GM21447 (cell line): ENCODE measurements around the gene CHST11.

ENCODE experiments used
- ATAC-seq: cut with Tn5 transposase; IDR thresholded peaks from one replicate; pipeline ENCODE4 v1.9.1; 2021; ENCODE audit not compliant: unreplicated experiment

CHST11 gene

DNA sequence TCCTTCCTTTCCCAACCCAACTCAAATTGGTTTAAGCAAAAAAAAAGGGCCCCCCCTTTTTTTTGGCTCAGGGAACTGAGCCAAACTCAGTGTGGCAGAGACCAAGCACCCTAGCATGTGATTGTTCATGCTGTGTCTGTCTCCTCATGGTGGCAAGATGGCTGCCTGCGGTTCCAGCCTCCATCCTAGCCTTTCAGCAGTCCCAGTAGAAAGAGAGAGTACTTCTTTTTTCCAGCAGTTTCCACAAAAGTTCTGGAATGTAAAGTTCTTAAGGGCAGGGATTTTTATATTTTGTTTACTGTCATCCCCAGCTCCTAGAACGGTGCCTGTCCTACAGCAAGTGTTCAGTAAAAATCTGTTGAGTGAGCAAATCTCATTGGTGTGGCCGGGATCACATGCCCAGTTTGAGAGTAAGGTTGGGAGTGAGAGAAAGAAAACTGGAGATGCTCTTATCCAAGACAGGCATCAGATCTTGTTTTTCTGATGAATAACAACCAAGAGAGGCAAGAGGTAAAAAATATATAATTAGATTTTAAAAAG lies 22.4 kb downstream of the CHST11 start:
- ATAC-seq, result no peak

- no peak for ATAC-seq
Measured at GRCh38 chr12:104480012-104480411, 23.3 kb downstream of the CHST11 start.

GRCh38 chr12:104480826-104481440 lies 24.2 kb downstream of the CHST11 start:
- ATAC-seq, result no peak

- ATAC-seq, result no peak
Measured at GRCh38 chr12:104482113-104482512, 25.4 kb downstream of the CHST11 start.

DNA sequence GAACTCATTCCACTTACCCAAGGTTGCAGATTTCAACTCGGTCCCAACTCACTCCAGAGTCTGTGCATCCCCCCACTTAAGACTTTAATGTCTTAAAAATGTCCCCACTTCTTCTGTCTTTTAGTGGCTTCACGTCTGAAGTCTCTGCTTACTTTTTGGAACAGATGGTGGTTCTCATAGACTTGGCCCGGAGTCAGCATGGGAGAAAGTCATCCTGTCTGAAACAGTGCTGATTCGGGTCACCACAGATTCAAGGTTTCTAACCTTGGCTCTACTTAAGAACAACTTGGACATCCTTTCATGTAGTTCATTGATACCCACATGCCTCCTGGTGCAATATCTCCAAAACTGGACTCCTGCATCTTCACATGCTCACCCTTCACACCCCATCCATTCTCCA lies 26.0 kb downstream of the CHST11 start:
- no peak for ATAC-seq

DNA sequence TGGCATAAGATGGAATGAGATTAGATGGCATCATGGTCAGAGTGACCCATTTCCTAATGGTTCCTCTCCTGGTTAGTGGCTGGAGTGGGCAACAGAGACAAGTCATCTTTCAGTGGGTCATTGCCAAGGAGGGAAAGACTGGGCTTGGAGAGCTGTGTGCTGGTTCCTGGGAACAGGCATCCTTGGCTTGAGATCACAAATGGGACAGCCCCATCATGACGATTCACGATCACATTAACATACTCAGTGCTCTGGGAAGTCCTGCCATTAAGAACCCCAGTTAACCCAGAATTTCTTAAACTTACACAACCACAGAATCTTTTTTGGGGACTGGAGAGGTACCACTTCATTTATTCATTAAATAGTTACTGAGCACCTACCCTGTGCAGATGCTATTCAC lies 27.3 kb downstream of the CHST11 start:
- no peak for ATAC-seq

DNA sequence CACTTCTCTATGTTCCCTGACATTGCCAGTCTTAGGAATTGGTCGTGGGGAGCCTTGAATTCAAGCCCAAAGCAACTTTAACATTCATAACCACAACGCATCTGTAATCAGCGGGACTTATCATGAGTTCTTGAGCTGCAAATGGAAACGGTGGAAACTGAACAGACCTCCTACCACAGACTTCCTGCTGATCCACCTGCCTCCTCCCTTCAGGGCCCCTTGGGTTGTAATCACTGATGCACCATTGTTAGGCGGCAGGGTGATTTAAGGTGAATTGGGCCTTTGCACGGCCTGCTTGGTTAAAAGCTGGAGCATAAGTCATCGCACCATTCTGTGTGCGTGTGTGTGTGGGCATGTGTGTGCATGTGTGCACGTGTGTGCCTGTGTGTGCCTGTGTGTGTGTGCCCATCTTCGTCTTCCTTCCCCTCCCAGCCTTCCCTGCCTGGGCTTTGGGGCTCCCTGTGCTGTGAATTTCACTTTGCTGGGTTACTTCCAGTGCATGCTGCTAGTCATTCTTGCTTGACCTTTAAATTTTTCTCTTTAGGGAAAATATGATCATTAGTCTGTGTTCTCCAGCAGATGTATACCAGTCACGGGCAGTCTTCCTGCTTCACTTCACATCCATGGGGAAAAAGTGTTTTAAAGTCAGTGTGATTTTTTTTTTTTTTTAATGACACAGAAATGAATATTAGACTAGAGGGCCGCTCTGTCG lies 29.1 kb downstream of the CHST11 start:
- no peak for ATAC-seq

GRCh38 chr12:104486363-104486750 lies 29.6 kb downstream of the CHST11 start:
- ATAC-seq, result no peak

- ATAC-seq, result no peak
Measured at GRCh38 chr12:104486943-104487819, 30.4 kb downstream of the CHST11 start.

GRCh38 chr12:104488374-104488773 lies 31.6 kb downstream of the CHST11 start:
- ATAC-seq, result no peak

DNA sequence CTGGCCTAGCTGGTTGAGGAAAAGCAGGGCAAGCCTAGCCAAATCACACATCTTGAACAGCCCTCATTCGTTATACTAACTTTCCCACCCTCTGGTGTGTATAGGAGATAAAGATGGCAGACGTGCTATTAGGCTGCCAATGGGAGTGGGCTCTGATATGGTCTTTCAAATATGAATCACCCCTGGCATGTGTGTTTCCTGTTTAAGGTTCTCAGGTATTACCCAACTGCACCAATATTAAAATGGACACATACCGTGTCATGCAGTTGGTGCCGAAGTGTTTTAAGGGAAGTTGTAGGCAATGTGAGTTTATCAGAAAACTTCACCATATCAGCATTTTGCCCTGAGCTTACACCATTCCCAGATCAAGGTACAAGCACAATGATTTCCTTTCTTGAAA lies 33.4 kb downstream of the CHST11 start:
- no peak for ATAC-seq

DNA sequence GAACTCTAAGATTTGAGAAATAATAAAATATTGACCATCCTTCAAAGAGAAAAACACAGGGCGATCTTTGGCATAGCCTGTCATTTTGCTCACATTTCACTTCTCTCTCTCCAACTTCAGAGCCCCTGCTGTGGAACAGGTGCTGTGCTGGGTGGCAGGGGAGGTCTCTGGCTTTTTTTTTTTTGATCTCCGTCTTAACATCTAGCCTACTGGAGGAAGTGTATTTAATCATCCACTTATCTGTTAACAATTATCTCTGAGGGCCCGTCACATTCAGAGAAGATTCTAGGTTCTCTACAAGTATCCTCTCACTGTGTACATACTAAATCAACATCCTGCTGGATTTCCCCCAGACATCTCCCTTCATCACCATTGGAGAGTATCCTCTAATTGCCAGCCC lies 34.1 kb downstream of the CHST11 start:
- ATAC-seq, result no peak

GRCh38 chr12:104493496-104493895 lies 36.7 kb downstream of the CHST11 start:
- no peak for ATAC-seq

- no peak for ATAC-seq
Measured at GRCh38 chr12:104494137-104494792, 37.5 kb downstream of the CHST11 start.

DNA sequence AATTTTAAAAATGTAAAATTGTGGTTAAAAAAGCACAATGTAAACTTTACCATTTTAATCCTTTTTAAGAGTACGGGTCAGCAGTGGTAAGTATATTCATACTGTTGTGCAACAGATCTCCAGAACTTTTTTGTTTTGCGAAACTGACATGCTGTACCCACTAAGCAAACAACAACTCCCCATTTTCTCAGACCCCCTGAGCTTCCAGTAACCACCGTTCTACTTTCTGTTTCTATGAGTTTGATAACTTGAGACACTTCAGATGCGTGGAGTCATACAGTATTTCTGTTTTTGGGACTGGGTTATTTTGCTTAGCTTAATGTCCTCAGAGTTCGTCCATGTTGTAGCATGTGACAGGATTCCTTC lies 38.0 kb downstream of the CHST11 start:
- ATAC-seq, result no peak

DNA sequence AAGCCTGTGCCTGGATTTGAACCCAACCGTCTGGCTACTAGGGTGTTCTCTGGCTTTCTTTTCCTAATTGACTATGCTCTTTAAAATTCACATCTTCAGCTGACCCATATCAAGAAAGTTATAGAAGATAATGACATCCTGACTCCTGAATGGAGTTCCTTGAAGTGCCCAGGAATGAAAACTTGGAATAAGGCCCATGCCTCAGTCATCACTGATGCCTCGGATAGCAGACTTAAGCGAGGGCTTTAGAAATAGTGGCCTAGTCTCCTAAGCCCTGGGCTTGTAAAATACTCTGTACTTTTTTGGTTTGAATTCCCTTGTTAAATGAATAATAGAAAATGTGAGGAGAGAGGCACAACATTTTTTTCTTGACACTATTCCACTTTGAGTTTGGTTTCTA lies 39.0 kb downstream of the CHST11 start:
- ATAC-seq, result no peak

DNA sequence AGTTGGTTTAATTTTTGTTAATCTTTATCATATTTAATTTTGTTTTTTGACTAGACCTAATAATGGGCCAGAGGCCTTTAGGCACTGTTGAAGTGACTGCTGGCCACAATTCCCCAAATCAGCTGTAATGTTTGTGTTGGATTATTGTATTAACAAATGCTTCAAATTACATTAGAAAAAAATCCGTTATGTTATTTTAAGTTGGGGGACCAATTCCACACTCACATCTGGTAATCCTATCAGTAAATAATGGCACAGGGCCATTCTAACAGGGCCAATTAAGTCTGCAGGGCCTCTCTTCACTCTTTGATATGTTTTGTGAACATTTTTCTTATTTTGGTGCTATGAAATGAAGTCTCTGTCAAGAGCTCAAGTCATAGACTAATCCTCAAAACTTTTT lies 39.6 kb downstream of the CHST11 start:
- no peak for ATAC-seq

GRCh38 chr12:104498211-104498801 lies 41.6 kb downstream of the CHST11 start:
- no peak for ATAC-seq

GRCh38 chr12:104499668-104500332 lies 43.1 kb downstream of the CHST11 start:
- no peak for ATAC-seq

DNA sequence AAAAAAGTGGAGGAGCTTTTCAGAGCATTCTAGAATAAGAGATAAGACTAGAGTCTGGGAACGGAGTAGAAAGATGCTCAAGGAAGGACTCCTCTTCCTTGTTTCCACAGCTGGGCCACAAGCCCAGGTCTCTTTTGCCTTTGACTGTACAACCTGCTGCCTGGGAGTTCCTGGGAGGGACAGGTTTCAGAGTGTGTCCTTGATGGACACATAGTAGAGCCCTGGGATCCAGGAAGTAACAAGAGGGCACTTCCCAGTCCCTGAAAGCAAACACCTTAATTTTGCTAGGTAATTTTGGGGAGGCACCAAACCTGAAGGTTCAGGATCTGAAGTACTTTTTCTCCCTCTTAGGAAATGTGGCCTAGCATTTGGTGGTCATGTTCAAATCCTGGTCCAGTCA lies 44.4 kb downstream of the CHST11 start:
- no peak for ATAC-seq
